HCT116 (cell line): Measurements from ENCODE around the gene DNPH1. TPM values are rescaled to one million over a fixed set of nuclear protein-coding genes. Genes with fewer than 3 reads are reported as not detected.

Experiments used
- ATAC-seq: fragments of 200-7000 bp; cut with Tn5 transposase; 2 replicates; pipeline ENCODE4 v1.9.1; 2020; ENCODE audit warnings: mild to moderate bottlenecking, moderate library complexity
- BruUV-seq: library from RNA; stranded (reverse); fragments of 400-500 nt; replicated peaks from 2 replicates; lab custom pipeline; 2021; lab: Mats Ljungman, UMichigan
- CTCF ChIA-PET: fragments of 300-600 bp; sonication (Branson Sonifier 250); formaldehyde crosslinking; loops from one replicate; lab custom pipeline; 2021; ENCODE audit warnings: antibody characterized with exemption; lab: Charles Lee
- POLR2A ChIA-PET: fragments of 300-600, 350-600 bp; sonication (Branson Sonifier 250); formaldehyde crosslinking; loops from one replicate; lab custom pipeline; 2021; ENCODE audit warnings: antibody characterized with exemption; lab: Charles Lee
- RAD21 ChIA-PET, 2 experiments: fragments of 300-600 bp; sonication (Branson Sonifier 250); formaldehyde crosslinking; loops; one replicate each; lab custom pipeline; 2023; ENCODE audit warnings: low total read pairs in 2 of 2; ENCODE audit not compliant: uncharacterized antibody in 2 of 2, unreplicated experiment in 2 of 2, low non-redundant PET in 1 of 2; lab: Charles Lee
- DNase-seq: peaks from one replicate; pipeline ENCODE4 v3.0.0-alpha.2; 2010; ENCODE audit warnings: low read depth, low spot score
- H2AFZ ChIP-seq: fragments of 200-600 bp; shearing (Covaris generic), sonication (generic); 2 replicates; pipeline ENCODE4 v1.6.1; 2017; ENCODE audit warnings: low read depth, mixed run types, mixed read lengths, antibody characterized with exemption, low read length; ENCODE audit not compliant: poor library complexity, severe bottlenecking
- H3K27ac ChIP-seq: 2 replicates; pipeline ENCODE4 v1.5.1; 2012; ENCODE audit warnings: low read depth, low read length
- H3K27me3 ChIP-seq: fragments of 200-600 bp; sonication (generic); 2 replicates; pipeline ENCODE4 v1.6.1; 2016; ENCODE audit warnings: mixed run types, low read length, mixed read lengths; ENCODE audit not compliant: insufficient read depth
- H3K36me3 ChIP-seq, 2 experiments: fragments of 200-500 bp in 1 of 2; fragments of 200-600 bp in 1 of 2; sonication (Bioruptor generic) in 1 of 2; sonication (generic) in 1 of 2; 2 replicates each; pipeline versions ENCODE4 v1.5.1 to v1.6.1; 2014 to 2016; ENCODE audit warnings: low read length in 2 of 2, inconsistent platforms in 1 of 2, mixed read lengths in 1 of 2, mixed run types in 1 of 2; ENCODE audit not compliant: insufficient read depth in 2 of 2, control insufficient read depth in 1 of 2
- H3K4me1 ChIP-seq, 2 experiments: fragments of 200-600 bp in 1 of 2; sonication (generic) in 1 of 2; 2 replicates each; pipeline versions ENCODE4 v1.5.1 to v1.6.1; 2012 to 2017; ENCODE audit warnings: low read length in 2 of 2, inconsistent platforms in 1 of 2, mild to moderate bottlenecking in 1 of 2, mixed read lengths in 1 of 2, mixed run types in 1 of 2, moderate library complexity in 1 of 2; ENCODE audit not compliant: insufficient read depth in 2 of 2, control insufficient read depth in 1 of 2
- H3K4me2 ChIP-seq: fragments of 200-600 bp; sonication (generic); 2 replicates; pipeline ENCODE4 v1.6.1; 2017; ENCODE audit warnings: mixed run types, low read length, mixed read lengths
- H3K4me3 ChIP-seq, 2 experiments: fragments of 200-600 bp in 1 of 2; sonication (generic) in 1 of 2; replicated peaks in 1 of 2; 2 replicates each; pipeline ENCODE4 v1.5.1; 2011 to 2016; ENCODE audit warnings: low read length in 2 of 2, control low read depth in 1 of 2, low read depth in 1 of 2, mild to moderate bottlenecking in 1 of 2, mixed read lengths in 1 of 2, mixed run types in 1 of 2
- H3K79me2 ChIP-seq: fragments of 200-600 bp; sonication (generic); 2 replicates; pipeline ENCODE4 v1.6.1; 2017; ENCODE audit warnings: mild to moderate bottlenecking, mixed run types, low read length, moderate library complexity, mixed read lengths; ENCODE audit not compliant: insufficient read depth
- H3K9ac ChIP-seq: fragments of 200-600 bp; sonication (generic); 2 replicates; pipeline ENCODE4 v1.6.1; 2016; ENCODE audit warnings: low read length, mixed read lengths
- H3K9me2 ChIP-seq: fragments of 200-600 bp; sonication (generic), shearing (Covaris generic); 2 replicates; pipeline ENCODE4 v1.6.1; 2017; ENCODE audit warnings: mixed run types, mild to moderate bottlenecking, moderate library complexity; ENCODE audit not compliant: insufficient read depth
- H3K9me3 ChIP-seq, 2 experiments: fragments of 200-500 bp in 1 of 2; fragments of 200-600 bp in 1 of 2; sonication (Bioruptor generic) in 1 of 2; sonication (generic) in 1 of 2; 2 replicates each; pipeline ENCODE4 v1.6.1; 2014 to 2017; ENCODE audit warnings: low read length in 2 of 2, mixed read lengths in 2 of 2, inconsistent platforms in 1 of 2, low read depth in 1 of 2, mild to moderate bottlenecking in 1 of 2, mixed run types in 1 of 2, moderate library complexity in 1 of 2; ENCODE audit not compliant: control insufficient read depth in 1 of 2, insufficient read depth in 1 of 2
- H4K20me1 ChIP-seq: fragments of 200-600 bp; sonication (generic), shearing (Covaris generic); 2 replicates; pipeline ENCODE4 v1.6.1; 2017; ENCODE audit warnings: mixed run types, mild to moderate bottlenecking, moderate library complexity; ENCODE audit not compliant: insufficient read depth
- CBX3 ChIP-seq: IDR thresholded peaks from 2 replicates; pipeline ENCODE4 v1.6.1; 2012; ENCODE audit warnings: low read depth
- CEBPB ChIP-seq: IDR thresholded peaks from 2 replicates; pipeline ENCODE4 v1.6.1; 2012; ENCODE audit warnings: low read depth
- EGR1 ChIP-seq: IDR thresholded peaks from 2 replicates; pipeline ENCODE4 v1.6.1; 2012; ENCODE audit warnings: low read depth
- ELF1 ChIP-seq: IDR thresholded peaks from 2 replicates; pipeline ENCODE4 v1.6.1; 2012; ENCODE audit warnings: low read depth, borderline replicate concordance
- EZH2phosphoT487 ChIP-seq: fragments of 200-600 bp; IDR thresholded peaks from 2 replicates; pipeline ENCODE4 v1.6.1; 2018; ENCODE audit warnings: antibody characterized with exemption, borderline replicate concordance
- FOSL1 ChIP-seq: IDR thresholded peaks from 2 replicates; pipeline ENCODE4 v1.6.1; 2012; ENCODE audit warnings: low read depth
- POLR2A ChIP-seq: IDR thresholded peaks from 2 replicates; pipeline ENCODE4 v1.7.0; 2011; ENCODE audit warnings: borderline replicate concordance; ENCODE audit not compliant: insufficient read depth, insufficient read length; ENCODE audit errors: extremely low read depth
- RAD21 ChIP-seq: IDR thresholded peaks from 2 replicates; pipeline ENCODE4 v1.6.1; 2012; ENCODE audit warnings: low read depth, mild to moderate bottlenecking
- SIN3A ChIP-seq: IDR thresholded peaks from 2 replicates; pipeline ENCODE4 v1.6.1; 2012; ENCODE audit warnings: low read depth
- SRF ChIP-seq: IDR thresholded peaks from 2 replicates; pipeline ENCODE4 v1.6.1; 2012; ENCODE audit warnings: low read depth
- TCF7L2 ChIP-seq: IDR thresholded peaks from 2 replicates; pipeline ENCODE4 v1.7.0; 2011; ENCODE audit warnings: borderline replicate concordance, inconsistent platforms; ENCODE audit not compliant: insufficient read depth, insufficient read length; ENCODE audit errors: extremely low read depth
- YY1 ChIP-seq: IDR thresholded peaks from 2 replicates; pipeline ENCODE4 v1.6.1; 2011; ENCODE audit warnings: low read length, low read depth, moderate library complexity, mild to moderate bottlenecking; ENCODE audit not compliant: insufficient replicate concordance; ENCODE audit errors: extremely low read depth
- ZNF274 ChIP-seq: fragments of 200-500 bp; sonication (Bioruptor generic); IDR thresholded peaks from 2 replicates; pipeline ENCODE4 v1.6.1; 2014; ENCODE audit warnings: mild to moderate bottlenecking, low read depth, low read length, inconsistent platforms
- intact Hi-C: fragments of 100-400 bp; cut with micrococcal nuclease; formaldehyde crosslinking; loops from 2 replicates; pipeline ENCODE4 v1.10.0; 2022
- total RNA-seq: library from RNA; stranded (reverse); gene quantifications from one replicate; pipeline ENCODE4 v1.2.1, GENCODE V29; 2021; ENCODE audit not compliant: unreplicated experiment
- TF ChIP-seq, protein P1 (sequence below): IDR thresholded peaks from 2 replicates; pipeline ENCODE4 v1.6.1; 2012
- TF ChIP-seq, protein P2 (sequence below), 3 experiments: fragments of 200-600 bp in 1 of 3; sonication (generic) in 1 of 3; IDR thresholded peaks in 2 of 3; conservative IDR thresholded peaks in 1 of 3; 2 replicates each; pipeline ENCODE4 v1.5.1; 2012 to 2017; ENCODE audit warnings: low read depth in 2 of 3, low read length in 2 of 3, antibody characterized with exemption in 1 of 3, borderline replicate concordance in 1 of 3, control low read depth in 1 of 3, mild to moderate bottlenecking in 1 of 3, mixed read lengths in 1 of 3, mixed run types in 1 of 3, moderate library complexity in 1 of 3; ENCODE audit not compliant: insufficient read depth in 1 of 3
- TF ChIP-seq, protein P3 (sequence below): IDR thresholded peaks from 2 replicates; pipeline ENCODE4 v1.6.1; 2012
- TF ChIP-seq, protein P4 (sequence below): IDR thresholded peaks from 2 replicates; pipeline ENCODE4 v1.6.1; 2011; ENCODE audit warnings: mild to moderate bottlenecking, low read length, moderate library complexity; ENCODE audit not compliant: insufficient replicate concordance; ENCODE audit errors: extremely low read depth

DNPH1 gene
- total RNA-seq, 1 experiment from 2014 or later, result 117 TPM

DNA sequence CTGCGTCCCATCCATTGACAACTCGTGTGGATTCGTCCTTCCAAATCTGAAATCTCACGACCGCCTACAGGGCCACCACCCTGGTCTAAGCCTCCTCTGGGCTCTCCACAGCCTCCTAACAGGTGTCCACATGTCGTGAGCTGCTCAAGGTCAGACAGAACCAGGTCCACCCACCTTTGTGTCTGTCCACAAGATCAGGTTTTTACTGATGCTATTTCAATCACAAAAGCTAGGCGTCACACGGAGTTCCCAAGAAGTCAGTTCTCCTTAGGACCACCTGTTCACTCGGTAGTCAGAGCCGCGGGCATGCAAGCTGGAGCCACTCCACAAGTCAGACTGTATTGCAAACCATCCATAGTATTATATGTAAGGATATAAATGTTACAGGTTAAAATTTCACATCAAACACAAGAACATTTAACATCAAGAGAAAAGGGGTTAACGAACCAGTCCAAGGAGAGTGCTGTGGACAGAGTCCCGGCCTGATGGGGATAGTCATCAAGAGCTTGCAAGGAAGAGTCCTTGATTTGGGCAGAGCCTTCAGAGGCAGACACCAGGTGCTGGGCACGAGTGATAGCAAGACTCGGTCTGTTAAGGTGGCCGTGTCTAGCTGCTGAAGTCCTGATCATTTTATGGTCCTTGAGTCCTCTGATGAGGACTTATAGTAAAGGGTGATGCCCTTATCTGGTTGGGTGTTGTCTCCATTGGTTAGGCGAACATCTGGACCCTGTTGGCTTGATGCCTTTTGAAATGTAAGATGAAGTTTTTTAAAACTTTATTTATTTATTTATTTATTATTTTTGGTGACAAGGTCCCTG lies 731 bp upstream of the DNPH1 start:
- Histone ChIP-seq H4K20me1 (no peaks in the 10 kb centered on the region), H2AFZ (no peak overlapping the region), H3K79me2 (peaks cover 28% of the 10 kb centered on the region), H3K27me3 (no peaks in the 10 kb centered on the region), H3K27ac (peak overlapping the region; percentile 89; the same call in 1 of the 2 replicates), H3K9me2 (no peaks in the 10 kb centered on the region), H3K4me2 (peak overlapping the region; percentile 91), H3K9me3 (no peaks in the 10 kb centered on the region), H3K4me3 (no peak overlapping the region), H3K4me1 (peaks cover 4 to 19% of the 10 kb centered on the region in 2 experiments; a peak in 3 of 4 replicates), H3K36me3 (peaks cover 0 to 6% of the 10 kb centered on the region in 2 experiments; a peak in 1 of 4 replicates), H3K9ac (peak overlapping the region; percentile 97; the same call in 1 of the 2 replicates)
- intact Hi-C loops, result loop anchor here (2.0 kb wide), 1 partner anchor 277 kb away; no protein-coding TSS in a partner anchor
- no peak for DNase-seq
- BruUV-seq, result no TSS peak
- ChIA-PET POLR2A (interaction anchor here (1.3 kb wide), 1 partner anchor 8 kb away, joined by 4 read pairs; no protein-coding TSS in a partner anchor), RAD21 (no interaction called here), CTCF (interaction anchor here (1.2 to 1.9 kb wide), 8 partner anchors 8 to 277 kb away, joined by 4 to 7 read pairs (median 6); partner anchors contain the start of gene CUL9)
- TF ChIP-seq RAD21 (no peak), SIN3A (no peak), EGR1 (no peak), TCF7L2 (no peak), CBX3 (no peak), ELF1 (no peak), ZNF274 (no peak), POLR2A (no peak), FOSL1 (no peak), CEBPB (no peak), SRF (no peak), EZH2phosphoT487 (no peak), YY1 (no peak)
- TF ChIP-seq, protein P1, sequence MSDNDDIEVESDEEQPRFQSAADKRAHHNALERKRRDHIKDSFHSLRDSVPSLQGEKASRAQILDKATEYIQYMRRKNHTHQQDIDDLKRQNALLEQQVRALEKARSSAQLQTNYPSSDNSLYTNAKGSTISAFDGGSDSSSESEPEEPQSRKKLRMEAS, result no peak
- TF ChIP-seq, protein P2, sequence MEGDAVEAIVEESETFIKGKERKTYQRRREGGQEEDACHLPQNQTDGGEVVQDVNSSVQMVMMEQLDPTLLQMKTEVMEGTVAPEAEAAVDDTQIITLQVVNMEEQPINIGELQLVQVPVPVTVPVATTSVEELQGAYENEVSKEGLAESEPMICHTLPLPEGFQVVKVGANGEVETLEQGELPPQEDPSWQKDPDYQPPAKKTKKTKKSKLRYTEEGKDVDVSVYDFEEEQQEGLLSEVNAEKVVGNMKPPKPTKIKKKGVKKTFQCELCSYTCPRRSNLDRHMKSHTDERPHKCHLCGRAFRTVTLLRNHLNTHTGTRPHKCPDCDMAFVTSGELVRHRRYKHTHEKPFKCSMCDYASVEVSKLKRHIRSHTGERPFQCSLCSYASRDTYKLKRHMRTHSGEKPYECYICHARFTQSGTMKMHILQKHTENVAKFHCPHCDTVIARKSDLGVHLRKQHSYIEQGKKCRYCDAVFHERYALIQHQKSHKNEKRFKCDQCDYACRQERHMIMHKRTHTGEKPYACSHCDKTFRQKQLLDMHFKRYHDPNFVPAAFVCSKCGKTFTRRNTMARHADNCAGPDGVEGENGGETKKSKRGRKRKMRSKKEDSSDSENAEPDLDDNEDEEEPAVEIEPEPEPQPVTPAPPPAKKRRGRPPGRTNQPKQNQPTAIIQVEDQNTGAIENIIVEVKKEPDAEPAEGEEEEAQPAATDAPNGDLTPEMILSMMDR (IDR thresholded peaks at IDR 0.05 in 2 of 3, conservative IDR thresholded peaks at IDR 0.05 in 1 of 3; ENCODE audit: borderline replicate concordance in 1 of 3, insufficient read depth in 1 of 3, low read depth in 2 of 3, low read length in 2 of 3), result no peak
- TF ChIP-seq, protein P3, sequence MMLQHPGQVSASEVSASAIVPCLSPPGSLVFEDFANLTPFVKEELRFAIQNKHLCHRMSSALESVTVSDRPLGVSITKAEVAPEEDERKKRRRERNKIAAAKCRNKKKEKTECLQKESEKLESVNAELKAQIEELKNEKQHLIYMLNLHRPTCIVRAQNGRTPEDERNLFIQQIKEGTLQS, result no peak
- TF ChIP-seq, protein P4, sequence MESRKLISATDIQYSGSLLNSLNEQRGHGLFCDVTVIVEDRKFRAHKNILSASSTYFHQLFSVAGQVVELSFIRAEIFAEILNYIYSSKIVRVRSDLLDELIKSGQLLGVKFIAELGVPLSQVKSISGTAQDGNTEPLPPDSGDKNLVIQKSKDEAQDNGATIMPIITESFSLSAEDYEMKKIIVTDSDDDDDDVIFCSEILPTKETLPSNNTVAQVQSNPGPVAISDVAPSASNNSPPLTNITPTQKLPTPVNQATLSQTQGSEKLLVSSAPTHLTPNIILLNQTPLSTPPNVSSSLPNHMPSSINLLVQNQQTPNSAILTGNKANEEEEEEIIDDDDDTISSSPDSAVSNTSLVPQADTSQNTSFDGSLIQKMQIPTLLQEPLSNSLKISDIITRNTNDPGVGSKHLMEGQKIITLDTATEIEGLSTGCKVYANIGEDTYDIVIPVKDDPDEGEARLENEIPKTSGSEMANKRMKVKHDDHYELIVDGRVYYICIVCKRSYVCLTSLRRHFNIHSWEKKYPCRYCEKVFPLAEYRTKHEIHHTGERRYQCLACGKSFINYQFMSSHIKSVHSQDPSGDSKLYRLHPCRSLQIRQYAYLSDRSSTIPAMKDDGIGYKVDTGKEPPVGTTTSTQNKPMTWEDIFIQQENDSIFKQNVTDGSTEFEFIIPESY, result no peak
- peak; percentile 8 for ATAC-seq
